KOPT-K1 (cell line): ENCODE results near the gene C11orf52.

Source experiments
- H3K27ac ChIP-seq: fragments of 200-600 bp; sonication (generic); 2 replicates; pipeline ENCODE4 v1.5.1; 2016; ENCODE audit warnings: antibody characterized with exemption, mild to moderate bottlenecking, low read depth, low read length; ENCODE audit not compliant: poor library complexity, severe bottlenecking
- H3K36me3 ChIP-seq: fragments of 200-600 bp; sonication (generic); 2 replicates; pipeline ENCODE4 v1.5.1; 2017; ENCODE audit warnings: antibody characterized with exemption, mild to moderate bottlenecking, low read length, moderate library complexity; ENCODE audit not compliant: insufficient read depth
- H3K9me3 ChIP-seq: fragments of 200-600 bp; sonication (generic); 2 replicates; pipeline ENCODE4 v1.5.1; 2017; ENCODE audit warnings: antibody characterized with exemption, low read length, mild to moderate bottlenecking; ENCODE audit not compliant: insufficient read depth, poor library complexity, severe bottlenecking

Gene C11orf52

GRCh38 chr11:111908639-111909305 lies 9.9 kb upstream of the C11orf52 start:
- H3K9me3 ChIP-seq: peaks cover 6% of the 10 kb centered on the region
- H3K27ac ChIP-seq: no peak overlapping the region
- no peaks in the 10 kb centered on the region for H3K36me3 ChIP-seq

GRCh38 chr11:111909378-111909777 lies 9.3 kb upstream of the C11orf52 start:
- peaks cover 6% of the 10 kb centered on the region for H3K9me3 ChIP-seq
- no peaks in the 10 kb centered on the region for H3K36me3 ChIP-seq
- no peak overlapping the region for H3K27ac ChIP-seq

GRCh38 chr11:111910676-111911562 lies 7.8 kb upstream of the C11orf52 start:
- Histone ChIP-seq H3K36me3 (no peaks in the 10 kb centered on the region), H3K9me3 (no peaks in the 10 kb centered on the region), H3K27ac (no peak overlapping the region)

DNA sequence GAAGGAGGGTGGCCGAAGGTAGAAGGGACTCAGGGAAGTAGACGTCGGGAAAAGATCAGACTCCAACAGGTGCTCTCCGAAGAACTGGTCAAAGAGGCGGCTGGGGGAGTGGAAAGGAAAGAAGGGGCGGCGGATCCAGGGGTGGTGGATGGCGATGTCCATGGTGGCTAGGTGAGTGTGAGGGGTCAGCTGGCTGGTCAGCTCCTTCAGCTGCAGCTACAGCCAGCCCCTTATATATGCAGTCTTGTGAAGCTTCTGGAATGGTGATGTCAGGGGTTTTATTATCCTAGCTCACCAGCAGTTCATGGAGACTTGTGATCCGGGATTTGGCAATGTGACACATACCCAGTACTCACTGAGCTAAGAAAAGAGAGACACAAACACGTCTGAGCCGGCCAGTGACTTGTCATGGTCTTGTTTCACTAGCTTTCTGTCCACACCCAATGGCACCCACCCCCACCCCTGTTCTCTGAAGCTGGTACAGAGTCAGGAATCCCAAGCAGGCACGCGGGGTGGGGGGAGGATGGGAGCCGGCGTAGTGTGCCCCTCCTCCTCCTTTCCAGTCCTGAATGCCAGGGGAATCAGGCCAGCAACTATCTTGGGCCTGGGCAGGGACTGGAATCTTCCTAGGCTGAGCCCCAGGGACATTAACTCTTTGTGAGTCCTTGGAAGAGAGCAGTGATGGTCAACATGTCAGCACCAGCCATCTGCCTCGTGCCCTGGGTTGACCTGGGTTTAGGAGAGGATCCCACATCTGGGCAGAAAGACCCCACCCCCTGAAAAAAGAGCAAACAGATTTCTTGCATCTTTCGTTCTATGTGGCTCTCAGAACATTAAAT lies 6.9 kb upstream of the C11orf52 start, which contains the start of gene CRYAB:
Gene CRYAB (minus strand): TSS at position 208 of the 839 bp plus-strand sequence. CDS start 46 bp downstream, at position 162.
- Histone ChIP-seq H3K27ac (no peak within 1 kb of the TSS), H3K9me3 (no peaks in the 10 kb centered on the region), H3K36me3 (no peaks in the 10 kb centered on the region)

DNA sequence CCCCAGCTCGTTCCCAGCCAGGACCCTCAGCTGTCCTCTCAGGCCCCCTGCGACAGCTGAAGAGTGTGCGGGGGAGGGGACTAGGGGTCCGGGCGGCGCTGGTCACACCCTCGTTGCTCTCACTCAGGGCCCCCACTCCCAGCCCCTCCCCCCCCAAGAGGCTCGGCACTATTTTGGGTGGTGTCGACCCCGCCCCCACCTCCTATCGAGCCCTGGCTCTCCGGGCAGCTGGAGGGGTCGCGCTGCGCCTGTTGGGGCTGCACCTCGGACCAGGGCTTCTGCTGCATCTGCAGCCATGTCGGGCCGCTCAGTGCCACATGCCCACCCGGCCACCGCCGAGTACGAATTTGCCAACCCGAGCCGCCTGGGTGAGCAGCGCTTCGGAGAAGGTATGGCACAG lies 6.2 kb upstream of the C11orf52 start, which contains the start of gene HSPB2:
Gene HSPB2 (plus strand): TSS at position 200 of the 400 bp plus-strand sequence. CDS start 96 bp downstream, at position 296.
- Histone ChIP-seq H3K9me3 (no peaks in the 10 kb centered on the region), H3K36me3 (no peaks in the 10 kb centered on the region), H3K27ac (no peak within 1 kb of the TSS)

DNA sequence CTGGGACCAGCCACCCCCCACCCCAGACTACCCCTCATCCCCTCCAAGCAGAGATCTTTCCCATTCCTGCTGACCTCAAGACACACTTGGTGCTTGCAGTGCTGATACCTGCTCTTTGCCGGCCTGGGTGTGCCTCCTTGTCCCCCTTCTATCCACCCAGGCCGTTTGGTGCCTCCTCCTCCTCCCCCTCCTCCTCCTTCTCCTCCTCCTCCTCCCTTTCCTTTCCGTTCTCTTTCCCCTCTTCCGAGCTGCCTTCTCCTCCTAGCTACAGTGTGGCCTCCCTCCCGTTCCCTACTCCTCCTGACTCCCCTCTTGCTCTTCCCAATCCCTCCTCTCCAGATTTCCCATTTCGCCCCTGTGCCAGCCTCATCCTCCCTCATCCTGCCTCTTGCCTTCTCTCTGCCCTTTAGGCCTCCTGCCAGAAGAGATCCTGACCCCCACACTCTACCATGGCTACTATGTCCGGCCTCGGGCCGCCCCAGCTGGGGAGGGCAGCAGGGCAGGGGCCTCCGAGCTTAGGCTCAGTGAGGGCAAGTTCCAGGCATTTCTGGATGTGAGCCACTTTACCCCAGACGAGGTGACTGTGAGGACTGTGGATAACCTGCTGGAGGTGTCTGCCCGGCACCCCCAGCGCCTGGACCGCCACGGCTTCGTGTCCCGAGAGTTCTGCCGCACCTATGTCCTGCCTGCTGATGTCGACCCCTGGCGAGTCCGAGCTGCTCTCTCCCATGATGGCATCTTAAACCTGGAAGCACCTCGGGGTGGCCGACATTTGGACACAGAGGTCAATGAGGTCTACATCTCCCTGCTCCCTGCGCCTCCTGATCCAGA lies 5.5 kb upstream of the C11orf52 start:
- Histone ChIP-seq H3K27ac (no peak overlapping the region), H3K9me3 (no peaks in the 10 kb centered on the region), H3K36me3 (no peaks in the 10 kb centered on the region)

DNA sequence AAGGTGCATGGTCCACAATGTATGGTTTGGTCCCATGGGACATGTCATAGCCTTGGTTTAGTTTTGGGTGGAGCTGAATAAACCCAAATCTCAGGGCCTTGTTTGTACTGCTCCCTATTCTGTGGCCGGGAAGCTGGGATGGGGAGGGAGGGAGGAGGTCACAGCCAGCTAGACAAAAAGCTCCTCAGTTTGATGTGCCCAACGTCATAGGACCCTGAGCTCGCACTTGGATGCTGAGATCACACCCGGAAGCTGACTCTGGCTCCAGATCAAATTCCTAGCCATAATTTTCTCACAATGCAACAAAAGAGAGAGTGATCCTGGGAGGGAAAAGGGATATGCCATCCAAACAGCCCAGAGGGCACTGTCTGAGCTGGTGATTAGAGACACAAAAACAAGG lies 4.7 kb upstream of the C11orf52 start:
- no peaks in the 10 kb centered on the region for H3K9me3 ChIP-seq
- H3K27ac ChIP-seq: no peak overlapping the region
- no peaks in the 10 kb centered on the region for H3K36me3 ChIP-seq

DNA sequence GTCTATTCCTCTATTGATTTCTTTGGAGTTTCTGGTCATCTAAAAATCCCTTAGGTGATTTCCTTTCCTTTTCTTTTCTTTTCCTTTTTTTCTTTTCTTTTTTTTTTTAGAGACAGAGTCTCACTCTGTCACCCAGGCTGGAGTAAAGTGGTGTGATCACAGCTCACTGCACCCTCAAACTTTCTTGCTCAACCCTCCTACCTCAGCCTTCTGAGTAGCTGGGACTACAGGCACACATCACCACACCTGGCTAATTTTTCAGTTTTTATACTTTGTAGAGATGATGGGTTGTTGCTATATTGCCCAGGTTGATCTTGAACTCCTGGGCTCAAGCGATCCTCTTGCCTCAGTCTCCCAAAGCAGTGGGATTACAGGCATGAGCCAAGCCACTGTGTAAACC lies 1.9 kb upstream of the C11orf52 start:
- Histone ChIP-seq H3K27ac (no peak overlapping the region), H3K36me3 (no peaks in the 10 kb centered on the region), H3K9me3 (no peaks in the 10 kb centered on the region)

GRCh38 chr11:111917312-111917711 lies 1.4 kb upstream of the C11orf52 start:
- Histone ChIP-seq H3K36me3 (no peaks in the 10 kb centered on the region), H3K27ac (no peak overlapping the region), H3K9me3 (no peaks in the 10 kb centered on the region)

- Histone ChIP-seq H3K36me3 (no peaks in the 10 kb centered on the region), H3K9me3 (no peaks in the 10 kb centered on the region), H3K27ac (no peak overlapping the region)
Measured at GRCh38 chr11:111917788-111918187, 925 bp upstream of the C11orf52 start.

- no peaks in the 10 kb centered on the region for H3K9me3 ChIP-seq
- H3K27ac ChIP-seq: no peak overlapping the region
- no peaks in the 10 kb centered on the region for H3K36me3 ChIP-seq
Measured at GRCh38 chr11:111920908-111921307, 2.2 kb downstream of the C11orf52 start.

DNA sequence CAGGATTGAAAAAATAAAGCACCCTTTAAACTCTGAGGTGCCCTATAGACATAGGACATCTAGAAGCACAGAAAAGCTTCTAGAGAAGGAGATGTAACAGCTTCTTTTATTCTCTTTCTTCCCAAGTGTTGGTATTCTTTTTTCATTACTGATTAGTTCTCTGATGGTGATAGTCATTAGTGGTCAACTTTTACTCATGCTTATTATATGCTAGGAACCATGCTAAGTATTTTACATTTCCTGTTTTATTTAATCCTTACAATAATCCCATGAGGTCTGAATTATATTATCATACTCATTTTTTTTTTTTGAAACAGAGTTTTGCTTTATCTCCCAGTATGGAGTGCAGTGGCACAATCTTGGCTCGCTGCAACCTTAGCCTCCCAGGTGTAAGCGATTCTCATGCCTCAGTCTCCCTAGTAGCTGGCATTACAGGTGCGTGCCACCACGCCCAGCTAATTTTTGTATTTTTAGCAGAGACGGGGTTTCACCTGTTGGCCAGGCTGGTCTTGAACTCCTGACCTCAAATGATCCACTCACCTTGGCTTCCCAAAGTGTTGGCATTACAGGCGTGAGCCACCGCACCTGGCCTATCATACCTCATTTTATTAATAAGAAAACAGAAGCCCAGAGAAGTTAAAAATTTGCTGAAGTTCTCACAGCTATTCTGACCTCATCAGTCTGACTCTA lies 3.0 kb downstream of the C11orf52 start:
- no peaks in the 10 kb centered on the region for H3K9me3 ChIP-seq
- no peaks in the 10 kb centered on the region for H3K36me3 ChIP-seq
- no peak overlapping the region for H3K27ac ChIP-seq

- no peak overlapping the region for H3K27ac ChIP-seq
- no peaks in the 10 kb centered on the region for H3K9me3 ChIP-seq
- no peaks in the 10 kb centered on the region for H3K36me3 ChIP-seq
Measured at GRCh38 chr11:111922803-111923202, 4.1 kb downstream of the C11orf52 start.

- no peaks in the 10 kb centered on the region for H3K36me3 ChIP-seq
- no peaks in the 10 kb centered on the region for H3K9me3 ChIP-seq
- no peak overlapping the region for H3K27ac ChIP-seq
Measured at GRCh38 chr11:111923351-111923788, 4.7 kb downstream of the C11orf52 start.
